C4-2B (cell line): ENCODE data around the gene STK38L.

Experiments
- H3K27ac ChIP-seq: fragments of 450-650 bp; 2 replicates; pipeline ENCODE4 v1.5.1; 2017
- ZFX ChIP-seq: fragments of 450-650 bp; IDR thresholded peaks from 2 replicates; pipeline ENCODE4 v1.6.1; 2017
- TF ChIP-seq, protein P1 (sequence below): fragments of 450-650 bp; conservative IDR thresholded peaks from 2 replicates; pipeline ENCODE4 v1.5.1; 2017; ENCODE audit warnings: mild to moderate bottlenecking

STK38L gene

DNA sequence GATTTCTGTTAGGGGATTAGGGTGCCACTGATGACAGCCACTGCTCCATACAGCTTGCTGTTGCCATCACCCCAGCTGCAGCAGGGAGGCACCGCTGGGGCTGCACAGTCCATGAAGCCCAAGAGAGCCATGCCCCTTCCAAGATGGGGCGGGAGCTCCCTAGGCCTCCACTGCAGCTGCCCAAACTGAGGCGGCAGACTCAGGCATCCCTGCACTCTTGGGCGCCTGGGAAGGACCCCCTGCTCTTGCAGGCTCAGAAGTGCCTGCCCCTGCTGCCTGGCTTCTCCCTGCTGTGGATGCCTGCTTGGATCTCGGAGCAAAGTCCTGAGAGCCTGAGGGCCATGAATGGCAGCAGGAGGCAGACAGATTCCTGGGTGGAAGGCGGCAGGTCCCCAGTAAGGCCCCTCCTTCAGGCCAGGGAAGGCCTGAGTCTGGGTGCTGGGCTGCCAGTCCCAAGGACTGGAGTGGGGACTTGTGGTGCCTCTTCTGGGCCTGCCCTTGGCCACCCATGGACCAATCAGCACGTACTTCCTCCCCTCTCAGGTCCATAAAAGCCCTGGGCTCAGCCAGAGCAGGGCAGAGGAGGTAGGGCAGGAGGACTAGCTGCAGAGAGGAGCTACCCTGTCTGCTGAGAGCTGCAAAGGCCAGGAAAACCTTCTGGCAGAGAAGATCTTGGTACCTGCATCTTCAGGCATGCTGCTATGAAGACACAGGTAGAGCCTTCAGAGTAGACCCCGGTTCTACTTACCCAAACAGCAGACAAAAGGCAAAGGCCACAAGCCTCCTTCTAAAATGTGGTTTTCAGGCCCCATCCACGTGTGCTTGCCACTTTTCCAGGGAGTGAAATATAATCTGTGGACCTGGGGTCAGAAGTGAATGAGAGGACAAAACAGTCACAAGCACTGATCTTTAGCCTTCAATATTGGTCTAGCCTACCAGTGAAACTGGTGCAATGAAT is 30.0 kb upstream of the STK38L start:
- no peak for TF ChIP-seq ZFX
- TF ChIP-seq, protein P1, sequence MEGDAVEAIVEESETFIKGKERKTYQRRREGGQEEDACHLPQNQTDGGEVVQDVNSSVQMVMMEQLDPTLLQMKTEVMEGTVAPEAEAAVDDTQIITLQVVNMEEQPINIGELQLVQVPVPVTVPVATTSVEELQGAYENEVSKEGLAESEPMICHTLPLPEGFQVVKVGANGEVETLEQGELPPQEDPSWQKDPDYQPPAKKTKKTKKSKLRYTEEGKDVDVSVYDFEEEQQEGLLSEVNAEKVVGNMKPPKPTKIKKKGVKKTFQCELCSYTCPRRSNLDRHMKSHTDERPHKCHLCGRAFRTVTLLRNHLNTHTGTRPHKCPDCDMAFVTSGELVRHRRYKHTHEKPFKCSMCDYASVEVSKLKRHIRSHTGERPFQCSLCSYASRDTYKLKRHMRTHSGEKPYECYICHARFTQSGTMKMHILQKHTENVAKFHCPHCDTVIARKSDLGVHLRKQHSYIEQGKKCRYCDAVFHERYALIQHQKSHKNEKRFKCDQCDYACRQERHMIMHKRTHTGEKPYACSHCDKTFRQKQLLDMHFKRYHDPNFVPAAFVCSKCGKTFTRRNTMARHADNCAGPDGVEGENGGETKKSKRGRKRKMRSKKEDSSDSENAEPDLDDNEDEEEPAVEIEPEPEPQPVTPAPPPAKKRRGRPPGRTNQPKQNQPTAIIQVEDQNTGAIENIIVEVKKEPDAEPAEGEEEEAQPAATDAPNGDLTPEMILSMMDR = no peak
- H3K27ac ChIP-seq = no peak overlapping the region

DNA sequence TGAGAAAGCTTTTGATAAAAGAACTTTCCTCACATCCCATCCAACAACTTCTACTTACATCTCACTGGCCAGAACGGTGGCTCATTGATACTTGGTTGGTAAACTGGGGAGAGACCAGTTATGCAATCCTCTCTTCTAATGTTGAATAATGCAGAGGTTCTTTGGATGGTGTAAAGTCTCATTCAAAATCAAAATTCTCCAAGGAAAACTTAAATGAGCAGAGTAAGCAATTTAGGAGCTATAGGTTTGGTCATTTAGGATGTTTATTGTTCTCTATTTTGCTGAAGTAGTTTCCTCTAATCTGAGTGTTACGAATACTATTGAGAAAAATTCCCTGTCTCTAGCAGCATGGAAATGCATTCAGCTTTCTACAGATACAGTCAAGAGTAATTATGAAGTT is 26.5 kb upstream of the STK38L start:
- no peak overlapping the region for H3K27ac ChIP-seq

DNA sequence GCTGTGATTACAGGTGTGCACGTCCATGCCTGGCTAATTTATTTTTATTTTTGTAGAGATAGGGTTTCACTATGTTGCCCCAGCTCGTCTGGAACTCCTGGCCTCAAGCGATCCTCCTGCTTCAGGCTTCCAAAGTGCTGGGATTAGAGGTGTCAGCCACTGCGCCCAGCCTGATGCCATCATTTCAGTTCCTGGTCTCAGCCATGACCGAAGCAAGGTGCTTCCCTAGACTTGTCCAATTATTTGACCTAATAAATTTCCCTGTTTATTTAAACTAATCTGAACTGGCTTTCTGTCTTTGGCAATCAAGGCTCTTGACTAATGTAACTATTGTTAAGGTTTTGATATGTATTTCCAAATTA is 24.4 kb upstream of the STK38L start:
- TF ChIP-seq, protein P1 = no peak
- no peak for TF ChIP-seq ZFX
- no peak overlapping the region for H3K27ac ChIP-seq

More for the DNA sequence above, 26.5 kb upstream of the STK38L start:
- no peak for TF ChIP-seq ZFX
- TF ChIP-seq, protein P1 = no peak

DNA sequence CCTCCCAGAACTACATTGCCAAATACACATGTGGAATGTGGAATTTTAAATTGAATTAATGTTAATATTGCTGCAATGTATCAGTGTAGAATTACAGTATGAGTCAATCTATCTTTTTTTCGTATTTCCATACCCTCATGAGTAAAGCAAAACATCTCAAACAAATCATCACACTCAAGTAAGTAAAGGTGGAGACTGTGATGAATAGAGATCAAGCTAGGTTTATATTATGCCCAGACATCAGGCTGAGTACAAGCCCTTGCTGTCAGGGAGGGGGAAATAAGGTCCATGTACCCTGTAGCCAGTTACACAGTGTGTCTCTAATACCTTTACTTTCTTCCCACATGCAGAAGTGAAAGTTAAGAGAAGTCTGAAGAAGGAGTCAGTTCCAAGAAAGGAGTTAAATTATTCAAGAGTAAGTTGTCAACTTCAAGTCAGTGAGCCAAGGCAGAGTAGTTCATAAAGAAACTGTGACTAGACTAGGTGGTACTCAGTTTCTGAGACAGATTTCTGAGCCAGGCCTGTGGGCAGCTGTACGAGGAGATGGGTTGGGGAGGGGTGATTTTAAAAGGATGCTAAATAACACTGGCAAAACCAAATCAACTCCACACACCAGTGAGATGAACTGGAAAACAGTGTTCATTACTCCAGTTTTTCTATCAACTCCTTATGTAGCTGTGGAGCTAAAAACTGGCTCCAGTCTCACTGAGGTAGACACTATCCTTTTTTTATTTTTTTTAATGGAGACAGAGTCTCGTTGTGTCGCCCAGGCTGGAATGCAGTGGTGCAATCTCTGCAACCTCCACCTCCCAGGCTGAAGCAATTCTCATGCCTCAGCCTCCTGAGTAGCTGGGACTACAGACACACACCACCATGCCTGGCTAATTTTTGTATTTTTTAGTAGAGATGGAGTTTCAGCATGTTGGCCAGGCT is 23.8 kb upstream of the STK38L start:
- no peak overlapping the region for H3K27ac ChIP-seq
- TF ChIP-seq, protein P1 = no peak
- TF ChIP-seq ZFX = no peak

DNA sequence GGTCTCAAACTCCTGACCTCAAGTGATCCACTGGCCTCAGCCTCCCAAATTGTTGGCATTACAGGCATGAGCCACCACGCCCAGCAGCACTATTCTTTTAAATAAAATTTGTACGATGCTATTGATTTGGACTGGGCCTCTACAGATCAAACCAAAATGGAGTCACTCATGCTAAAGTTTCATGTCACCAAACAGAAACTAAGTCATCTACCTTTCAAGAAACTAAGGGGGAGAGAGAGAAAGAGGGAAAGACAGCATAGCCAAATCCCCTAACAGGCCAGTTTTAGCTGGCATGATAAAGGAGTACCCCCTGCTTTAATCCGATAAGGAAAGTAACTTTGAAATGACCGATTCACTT is 23.1 kb upstream of the STK38L start:
- no peak overlapping the region for H3K27ac ChIP-seq
- TF ChIP-seq ZFX = no peak
- TF ChIP-seq, protein P1 = no peak

DNA sequence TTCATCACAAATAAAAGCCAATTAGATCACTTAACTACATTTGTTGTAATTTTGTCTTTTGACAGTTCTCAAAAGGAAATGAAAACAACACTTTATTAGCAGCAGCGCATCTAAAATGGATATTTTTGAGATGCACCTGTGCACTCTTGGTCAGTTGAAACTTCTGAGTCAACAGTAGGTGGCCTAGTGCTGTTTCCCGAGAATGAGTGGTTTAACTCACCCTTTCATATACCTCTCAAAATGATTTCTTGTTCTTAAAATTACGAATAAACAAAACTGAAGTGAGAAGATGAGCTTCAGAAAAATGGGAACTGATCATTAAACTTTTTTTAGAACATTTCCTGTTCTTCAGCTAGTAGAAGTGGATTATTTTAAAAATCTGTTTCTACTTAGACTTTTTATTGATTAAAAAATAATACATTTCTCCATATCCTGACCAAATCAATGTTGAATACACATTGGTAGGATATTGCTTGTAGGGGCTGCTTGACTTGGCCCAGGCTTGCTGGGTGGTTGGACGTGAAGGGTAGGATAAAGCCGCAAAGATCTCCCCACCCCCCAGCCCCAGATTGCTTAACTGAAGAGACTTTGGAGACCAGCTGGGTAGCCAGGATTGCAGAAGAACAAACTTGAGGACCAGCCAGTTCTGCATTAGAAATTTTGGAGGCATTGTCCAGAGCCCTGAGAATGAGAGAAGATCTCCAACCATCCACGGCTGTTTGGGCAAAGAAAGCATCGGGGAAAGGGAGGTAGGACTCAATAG is 22.3 kb upstream of the STK38L start:
- no peak overlapping the region for H3K27ac ChIP-seq
- TF ChIP-seq, protein P1 = no peak
